Fibroblast of lung (primary cell): ENCODE results near the gene LAMTOR5. TPM values are rescaled to one million over a fixed set of nuclear protein-coding genes. Genes with fewer than 3 reads are reported as not detected.

Experiments
- DNase-seq, 2 donors: peaks; one replicate each; pipeline versions ENCODE4 v3.0.0 to v3.0.0-alpha.2; 2010; ENCODE audit warnings: low read depth in 2 of 2
- H2AFZ ChIP-seq: 2 replicates; pipeline ENCODE4 v1.5.1; 2012; ENCODE audit warnings: low read length, control low read depth, inconsistent platforms
- H3K27ac ChIP-seq: 2 replicates; pipeline ENCODE4 v1.5.1; 2011; ENCODE audit warnings: low read length, control low read depth; ENCODE audit not compliant: insufficient read depth
- H3K27me3 ChIP-seq: 2 replicates; pipeline ENCODE4 v1.5.1; 2011; ENCODE audit warnings: mild to moderate bottlenecking, low read length; ENCODE audit not compliant: control insufficient read depth, insufficient read depth
- H3K36me3 ChIP-seq: 2 replicates; pipeline ENCODE4 v1.5.1; 2011; ENCODE audit warnings: low read length; ENCODE audit not compliant: control insufficient read depth, insufficient read depth
- H3K4me1 ChIP-seq: 2 replicates; pipeline ENCODE4 v1.5.1; 2011; ENCODE audit warnings: low read length; ENCODE audit not compliant: control insufficient read depth, insufficient read depth; ENCODE audit errors: extremely low read depth
- H3K4me2 ChIP-seq: 2 replicates; pipeline ENCODE4 v1.5.1; 2011; ENCODE audit warnings: low read length, control low read depth; ENCODE audit not compliant: insufficient read depth; ENCODE audit errors: extremely low read depth
- H3K4me3 ChIP-seq, 4 experiments: fragments of 200-600 bp in 1 of 4; sonication (generic) in 1 of 4; replicated peaks in 1 of 4; 2 replicates each; pipeline ENCODE4 v1.5.1; 2011 to 2016; ENCODE audit warnings: low read length in 4 of 4, low read depth in 3 of 4, mild to moderate bottlenecking in 3 of 4, control low read depth in 2 of 4, inconsistent platforms in 1 of 4, mixed read lengths in 1 of 4; ENCODE audit not compliant: insufficient read depth in 1 of 4; ENCODE audit errors: control extremely low read depth in 1 of 4
- H3K79me2 ChIP-seq: 2 replicates; pipeline ENCODE4 v1.5.1; 2012; ENCODE audit warnings: mild to moderate bottlenecking, low read length, inconsistent platforms; ENCODE audit not compliant: control insufficient read depth, insufficient read depth
- H3K9ac ChIP-seq: 2 replicates; pipeline ENCODE4 v1.5.1; 2011; ENCODE audit warnings: mild to moderate bottlenecking, low read length, control low read depth; ENCODE audit not compliant: insufficient read depth
- H3K9me3 ChIP-seq: 2 replicates; pipeline ENCODE4 v1.5.1; 2012; ENCODE audit warnings: low read depth, low read length; ENCODE audit not compliant: control insufficient read depth, insufficient read depth
- H4K20me1 ChIP-seq: 2 replicates; pipeline ENCODE4 v1.5.1; 2011; ENCODE audit warnings: low read length; ENCODE audit not compliant: control insufficient read depth, insufficient read depth; ENCODE audit errors: extremely low read depth
- EZH2 ChIP-seq: IDR thresholded peaks from 2 replicates; pipeline ENCODE4 v1.5.1; 2012; ENCODE audit warnings: low read length, control low read depth, mild to moderate bottlenecking; ENCODE audit errors: missing control alignments
- polyA plus RNA-seq, 2 donors: library from polyadenylated mRNA; depleted of rRNA in 1 of 2; stranded (reverse) in 1 of 2; unstranded in 1 of 2; fragments of >200 nt; gene quantifications; 2 replicates each; pipeline ENCODE4 v1.2.1, GENCODE V29; 2011 to 2012; ENCODE audit warnings: missing spikeins in 1 of 2
- total RNA-seq: library from RNA; depleted of rRNA; stranded (reverse); fragments of >200 nt; gene quantifications from 2 replicates; pipeline ENCODE4 v1.2.1, GENCODE V29; 2014
- TF ChIP-seq, protein P1 (sequence below), 2 donors: IDR thresholded peaks in 1 of 2; conservative IDR thresholded peaks in 1 of 2; 1 replicate in 1 of 2; 2 replicates in 1 of 2; pipeline ENCODE4 v1.5.1; 2011 to 2012; ENCODE audit warnings: low read length in 2 of 2, control low read depth in 1 of 2, inconsistent platforms in 1 of 2, low read depth in 1 of 2, mild to moderate bottlenecking in 1 of 2

Gene LAMTOR5
- total and polyA plus RNA-seq, 2 donors (not counting 1 experiment from before 2014, with no cell fraction given): 70.4 to 317 TPM

DNA sequence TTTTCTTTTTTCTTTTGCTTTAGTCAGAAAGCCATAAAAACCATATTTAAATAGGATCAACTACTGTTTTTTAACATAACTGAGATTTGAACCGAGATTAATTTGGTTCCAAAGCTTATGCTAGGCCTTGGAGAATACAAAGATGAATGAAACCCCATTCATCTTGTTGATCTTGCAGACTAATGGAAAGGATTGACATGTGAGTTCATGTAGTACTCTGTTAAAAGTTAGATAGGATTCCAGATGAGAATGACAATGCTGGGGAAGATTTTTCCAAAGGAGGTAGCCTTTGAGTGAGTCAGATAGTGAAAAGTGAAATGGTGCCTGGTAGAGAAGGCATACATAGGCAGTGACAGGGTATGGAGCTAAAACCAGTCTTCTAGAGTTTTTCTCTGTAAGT is 45.6 kb downstream of the LAMTOR5 start:
- Histone ChIP-seq H4K20me1 (no peaks in the 10 kb centered on the region), H3K27ac (no peak overlapping the region), H3K79me2 (peaks cover 8% of the 10 kb centered on the region), H3K4me2 (no peak overlapping the region), H2AFZ (no peak overlapping the region), H3K4me1 (no peaks in the 10 kb centered on the region), H3K9me3 (no peaks in the 10 kb centered on the region), H3K27me3 (no peaks in the 10 kb centered on the region), H3K4me3 (no peak overlapping the region), H3K36me3 (no peaks in the 10 kb centered on the region), H3K9ac (no peak overlapping the region)
- TF ChIP-seq EZH2: no peak
- TF ChIP-seq, protein P1, sequence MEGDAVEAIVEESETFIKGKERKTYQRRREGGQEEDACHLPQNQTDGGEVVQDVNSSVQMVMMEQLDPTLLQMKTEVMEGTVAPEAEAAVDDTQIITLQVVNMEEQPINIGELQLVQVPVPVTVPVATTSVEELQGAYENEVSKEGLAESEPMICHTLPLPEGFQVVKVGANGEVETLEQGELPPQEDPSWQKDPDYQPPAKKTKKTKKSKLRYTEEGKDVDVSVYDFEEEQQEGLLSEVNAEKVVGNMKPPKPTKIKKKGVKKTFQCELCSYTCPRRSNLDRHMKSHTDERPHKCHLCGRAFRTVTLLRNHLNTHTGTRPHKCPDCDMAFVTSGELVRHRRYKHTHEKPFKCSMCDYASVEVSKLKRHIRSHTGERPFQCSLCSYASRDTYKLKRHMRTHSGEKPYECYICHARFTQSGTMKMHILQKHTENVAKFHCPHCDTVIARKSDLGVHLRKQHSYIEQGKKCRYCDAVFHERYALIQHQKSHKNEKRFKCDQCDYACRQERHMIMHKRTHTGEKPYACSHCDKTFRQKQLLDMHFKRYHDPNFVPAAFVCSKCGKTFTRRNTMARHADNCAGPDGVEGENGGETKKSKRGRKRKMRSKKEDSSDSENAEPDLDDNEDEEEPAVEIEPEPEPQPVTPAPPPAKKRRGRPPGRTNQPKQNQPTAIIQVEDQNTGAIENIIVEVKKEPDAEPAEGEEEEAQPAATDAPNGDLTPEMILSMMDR (conservative IDR thresholded peaks at IDR 0.05 in 1 of 2, IDR thresholded peaks at IDR 0.05 in 1 of 2; ENCODE audit: low read depth in 1 of 2, low read length in 2 of 2): no peak
- DNase-seq: no peak

DNA sequence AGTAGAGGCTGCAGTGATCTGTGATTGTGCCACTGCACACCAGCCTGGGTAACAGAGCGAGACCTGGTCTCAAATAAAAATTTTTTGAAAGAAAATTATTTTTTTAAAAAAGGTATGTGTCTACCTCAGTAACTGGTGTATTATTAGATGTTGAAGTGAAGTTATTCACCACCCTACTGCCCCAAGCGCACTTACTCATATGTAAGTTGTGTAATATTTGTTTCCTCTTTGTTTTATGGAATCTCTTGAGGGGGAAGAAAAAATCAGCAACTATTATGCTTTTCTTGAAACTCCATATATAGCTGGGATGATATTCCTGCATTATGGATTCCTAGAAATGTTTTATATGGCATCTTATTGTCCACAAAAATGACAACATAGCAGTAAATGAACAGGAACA is 47.1 kb downstream of the LAMTOR5 start:
- H3K9ac ChIP-seq: no peak overlapping the region
- H3K9me3 ChIP-seq: no peaks in the 10 kb centered on the region
- no peak for TF ChIP-seq EZH2
- TF ChIP-seq, protein P1 (conservative IDR thresholded peaks at IDR 0.05 in 1 of 2, IDR thresholded peaks at IDR 0.05 in 1 of 2; ENCODE audit: low read depth in 1 of 2, low read length in 2 of 2): no peak
- peaks cover 12% of the 10 kb centered on the region for H3K79me2 ChIP-seq
- H3K27me3 ChIP-seq: no peaks in the 10 kb centered on the region
- no peaks in the 10 kb centered on the region for H4K20me1 ChIP-seq
- H2AFZ ChIP-seq: no peak overlapping the region
- DNase-seq: no peak
- no peaks in the 10 kb centered on the region for H3K36me3 ChIP-seq
- no peak overlapping the region for H3K4me3 ChIP-seq
- H3K4me1 ChIP-seq: no peaks in the 10 kb centered on the region
- no peak overlapping the region for H3K27ac ChIP-seq
- no peak overlapping the region for H3K4me2 ChIP-seq

DNA sequence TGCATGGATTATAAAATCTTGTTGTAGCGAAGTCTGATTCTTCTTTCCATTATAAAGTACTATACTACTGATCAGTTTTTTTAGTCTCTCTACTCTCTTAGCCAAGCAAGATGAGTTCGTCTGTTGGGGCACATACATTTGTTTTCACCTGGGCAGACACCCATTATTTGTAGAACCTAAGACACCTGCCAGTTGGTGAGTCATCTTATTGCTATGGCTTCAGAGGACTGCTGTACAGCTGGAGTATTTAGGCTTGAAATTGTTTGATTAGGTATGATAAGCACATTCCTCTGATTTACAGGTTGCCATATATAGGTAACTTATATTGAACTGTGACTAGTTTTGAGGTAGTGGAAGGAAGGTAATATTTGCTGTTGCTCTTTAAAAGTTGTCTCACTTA is 51.1 kb downstream of the LAMTOR5 start:
- H2AFZ ChIP-seq: no peak overlapping the region
- H3K36me3 ChIP-seq: no peaks in the 10 kb centered on the region
- H3K4me1 ChIP-seq: no peaks in the 10 kb centered on the region
- TF ChIP-seq EZH2: no peak
- TF ChIP-seq, protein P1 (conservative IDR thresholded peaks at IDR 0.05 in 1 of 2, IDR thresholded peaks at IDR 0.05 in 1 of 2; ENCODE audit: low read depth in 1 of 2, low read length in 2 of 2): no peak
- no peaks in the 10 kb centered on the region for H4K20me1 ChIP-seq
- H3K79me2 ChIP-seq: peaks cover 35% of the 10 kb centered on the region
- no peak overlapping the region for H3K27ac ChIP-seq
- no peaks in the 10 kb centered on the region for H3K9me3 ChIP-seq
- DNase-seq: peak in 1 of 2 donors; percentile 20
- H3K27me3 ChIP-seq: no peaks in the 10 kb centered on the region
- no peak overlapping the region for H3K4me2 ChIP-seq
- H3K9ac ChIP-seq: no peak overlapping the region
- H3K4me3 ChIP-seq: no peak overlapping the region
